Neural progenitor cell (in vitro differentiated cells): Measurements from ENCODE around the gene MORN1.

Source experiments
- CTCF ChIP-seq: fragments of 200-600 bp; sonication (generic); IDR thresholded peaks from 2 replicates; pipeline ENCODE4 v1.5.1; 2017; ENCODE audit warnings: antibody characterized with exemption, mild to moderate bottlenecking
- EZH2 ChIP-seq: fragments of 200-600 bp; sonication (generic); IDR thresholded peaks from 2 replicates; pipeline ENCODE4 v1.6.1; 2017; ENCODE audit warnings: antibody characterized with exemption, mild to moderate bottlenecking, moderate library complexity
- EZH2phosphoT487 ChIP-seq: fragments of 200-600 bp; sonication (generic); IDR thresholded peaks from 2 replicates; pipeline ENCODE4 v1.6.1; 2017; ENCODE audit warnings: antibody characterized with exemption

DNA sequence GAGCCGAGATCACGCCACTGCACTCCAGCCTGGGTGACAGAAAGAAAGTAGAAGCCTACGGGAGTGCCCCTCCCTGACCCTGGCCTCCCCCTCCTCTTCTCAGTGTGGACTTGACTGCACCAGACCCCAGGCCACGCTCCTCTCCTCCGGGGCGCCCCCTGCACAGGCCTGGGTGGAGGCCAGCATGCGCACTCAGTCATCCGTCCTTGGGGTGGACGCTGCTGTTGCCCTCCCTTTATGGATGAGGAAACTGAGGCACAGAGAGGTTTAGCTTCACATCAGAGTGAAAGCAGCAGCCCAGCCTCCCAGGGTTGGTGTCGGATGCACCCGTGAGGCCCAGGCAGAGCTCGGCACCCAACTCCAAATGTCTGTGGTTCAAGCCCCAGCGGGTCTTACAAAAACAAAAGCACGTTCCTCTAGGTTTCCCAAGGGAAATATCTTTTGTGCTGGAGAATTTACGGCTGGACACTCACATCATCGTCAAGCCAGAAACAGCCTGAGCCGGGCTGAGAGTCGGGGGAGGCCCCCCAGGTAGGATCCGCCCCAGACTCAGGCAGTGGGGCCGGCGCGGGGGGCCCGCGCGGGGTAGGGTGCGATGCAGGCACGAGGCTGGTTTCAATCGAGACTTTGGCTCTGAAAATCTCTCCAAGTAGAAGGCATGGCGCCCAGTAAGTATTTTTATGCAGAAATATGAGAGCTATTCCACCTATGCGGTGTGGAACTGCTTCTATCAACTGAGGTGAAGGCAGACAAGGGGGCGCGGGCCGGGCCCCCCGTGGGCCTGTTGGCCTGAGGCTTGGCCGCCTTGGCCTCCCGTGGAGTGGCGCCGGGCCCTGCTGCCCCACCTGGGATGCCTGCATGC, 36.6 kb downstream of the MORN1 start:
- TF ChIP-seq CTCF (no peak), EZH2phosphoT487 (no peak), EZH2 (no peak)
